Mucosa of stomach (tissue), 1 donor: ENCODE data around the gene CELF5.
"Not testable (repeated sequence)": the region's sequence is repeated elsewhere in the genome, so short reads cannot be mapped to it uniquely, and the experiment has no call there.

ENCODE experiments used
- H3K27me3 ChIP-seq: one replicate; pipeline ENCODE4 v1.7.0; 2013; ENCODE audit warnings: mild to moderate bottlenecking, low read length; ENCODE audit not compliant: control insufficient read depth, insufficient read depth
- H3K36me3 ChIP-seq: one replicate; pipeline ENCODE4 v1.7.0; 2013; ENCODE audit warnings: low read length; ENCODE audit not compliant: control insufficient read depth, insufficient read depth
- H3K4me1 ChIP-seq: one replicate; pipeline ENCODE4 v1.7.0; 2013; ENCODE audit warnings: mild to moderate bottlenecking, low read length; ENCODE audit not compliant: control insufficient read depth, insufficient read depth
- H3K4me3 ChIP-seq: one replicate; pipeline ENCODE4 v1.7.0; 2013; ENCODE audit warnings: low read length
- H3K9ac ChIP-seq: one replicate; pipeline ENCODE4 v1.7.0; 2013; ENCODE audit warnings: mild to moderate bottlenecking, low read length, moderate library complexity
- H3K9me3 ChIP-seq: one replicate; pipeline ENCODE4 v1.7.0; 2013; ENCODE audit warnings: mild to moderate bottlenecking, low read length, moderate library complexity; ENCODE audit not compliant: control insufficient read depth
- donor health status: Pancreatic carcinoma.

Gene CELF5

GRCh38 chr19:3225169-3225485 lies 666 bp downstream of the CELF5 start:
- no peaks in the 10 kb centered on the region for H3K36me3 ChIP-seq
- H3K9me3 ChIP-seq = no peaks in the 10 kb centered on the region
- no peak overlapping the region for H3K9ac ChIP-seq
- no peaks in the 10 kb centered on the region for H3K4me1 ChIP-seq
- H3K4me3 ChIP-seq = no peak overlapping the region
- H3K27me3 ChIP-seq = peaks cover 38% of the 10 kb centered on the region

- Histone ChIP-seq H3K27me3 (peaks cover 38% of the 10 kb centered on the region), H3K4me3 (no peak overlapping the region), H3K9ac (no peak overlapping the region), H3K4me1 (no peaks in the 10 kb centered on the region), H3K36me3 (no peaks in the 10 kb centered on the region), H3K9me3 (no peaks in the 10 kb centered on the region)
Observed at GRCh38 chr19:3225677-3226093, 1.2 kb downstream of the CELF5 start.

GRCh38 chr19:3227054-3227626 lies 2.7 kb downstream of the CELF5 start:
- Histone ChIP-seq H3K4me3 (no peak overlapping the region), H3K36me3 (no peaks in the 10 kb centered on the region), H3K27me3 (peaks cover 35% of the 10 kb centered on the region), H3K9ac (no peak overlapping the region), H3K9me3 (no peaks in the 10 kb centered on the region), H3K4me1 (no peaks in the 10 kb centered on the region)

- no peak overlapping the region for H3K9ac ChIP-seq
- no peak overlapping the region for H3K4me3 ChIP-seq
- no peaks in the 10 kb centered on the region for H3K36me3 ChIP-seq
- peaks cover 35% of the 10 kb centered on the region for H3K27me3 ChIP-seq
- no peaks in the 10 kb centered on the region for H3K4me1 ChIP-seq
- H3K9me3 ChIP-seq = no peaks in the 10 kb centered on the region
Observed at GRCh38 chr19:3229346-3229743, 4.9 kb downstream of the CELF5 start.

- no peak overlapping the region for H3K4me3 ChIP-seq
- peaks cover 35% of the 10 kb centered on the region for H3K27me3 ChIP-seq
- no peaks in the 10 kb centered on the region for H3K9me3 ChIP-seq
- H3K4me1 ChIP-seq = no peaks in the 10 kb centered on the region
- H3K36me3 ChIP-seq = no peaks in the 10 kb centered on the region
- no peak overlapping the region for H3K9ac ChIP-seq
Observed at GRCh38 chr19:3229888-3230496, 5.5 kb downstream of the CELF5 start.

- Histone ChIP-seq H3K27me3 (peaks cover 28% of the 10 kb centered on the region), H3K4me3 (no peak overlapping the region), H3K4me1 (no peaks in the 10 kb centered on the region), H3K9ac (no peak overlapping the region), H3K36me3 (no peaks in the 10 kb centered on the region), H3K9me3 (no peaks in the 10 kb centered on the region)
Observed at GRCh38 chr19:3231288-3231687, 6.8 kb downstream of the CELF5 start.

GRCh38 chr19:3233116-3233515 lies 8.7 kb downstream of the CELF5 start:
- Histone ChIP-seq H3K9ac (no peak overlapping the region), H3K27me3 (peaks cover 15% of the 10 kb centered on the region)

GRCh38 chr19:3233831-3234230 lies 9.4 kb downstream of the CELF5 start:
- Histone ChIP-seq H3K4me3 (no peak overlapping the region), H3K9ac (no peak overlapping the region), H3K36me3 (no peaks in the 10 kb centered on the region), H3K9me3 (no peaks in the 10 kb centered on the region), H3K27me3 (peaks cover 11% of the 10 kb centered on the region), H3K4me1 (no peaks in the 10 kb centered on the region)

More at GRCh38 chr19:3233116-3233515, 8.7 kb downstream of the CELF5 start:
- Histone ChIP-seq H3K4me1 (no peaks in the 10 kb centered on the region), H3K9me3 (no peaks in the 10 kb centered on the region), H3K4me3 (no peak overlapping the region), H3K36me3 (no peaks in the 10 kb centered on the region)

GRCh38 chr19:3234800-3235199 lies 10.3 kb downstream of the CELF5 start:
- no peaks in the 10 kb centered on the region for H3K9me3 ChIP-seq
- no peaks in the 10 kb centered on the region for H3K4me1 ChIP-seq
- no peak overlapping the region for H3K9ac ChIP-seq
- peaks cover 1% of the 10 kb centered on the region for H3K27me3 ChIP-seq
- H3K4me3 ChIP-seq = no peak overlapping the region
- no peaks in the 10 kb centered on the region for H3K36me3 ChIP-seq

- not testable (repeated sequence) for H3K9me3 ChIP-seq, H3K4me1 ChIP-seq, H3K4me3 ChIP-seq, H3K9ac ChIP-seq, H3K27me3 ChIP-seq, H3K36me3 ChIP-seq
Observed at GRCh38 chr19:3235604-3236003, 11.1 kb downstream of the CELF5 start.

GRCh38 chr19:3236272-3236671 lies 11.8 kb downstream of the CELF5 start:
- H3K9me3 ChIP-seq = no peaks in the 10 kb centered on the region
- no peak overlapping the region for H3K9ac ChIP-seq
- no peaks in the 10 kb centered on the region for H3K36me3 ChIP-seq
- H3K27me3 ChIP-seq = no peaks in the 10 kb centered on the region
- H3K4me1 ChIP-seq = no peaks in the 10 kb centered on the region
- no peak overlapping the region for H3K4me3 ChIP-seq

- no peaks in the 10 kb centered on the region for H3K27me3 ChIP-seq
- no peak overlapping the region for H3K9ac ChIP-seq
- H3K36me3 ChIP-seq = no peaks in the 10 kb centered on the region
- H3K9me3 ChIP-seq = no peaks in the 10 kb centered on the region
- H3K4me1 ChIP-seq = no peaks in the 10 kb centered on the region
- H3K4me3 ChIP-seq = no peak overlapping the region
Observed at GRCh38 chr19:3238066-3238561, 13.7 kb downstream of the CELF5 start.

GRCh38 chr19:3239367-3239766 lies 14.9 kb downstream of the CELF5 start:
- no peaks in the 10 kb centered on the region for H3K9me3 ChIP-seq
- no peaks in the 10 kb centered on the region for H3K27me3 ChIP-seq
- H3K4me1 ChIP-seq = no peaks in the 10 kb centered on the region
- no peaks in the 10 kb centered on the region for H3K36me3 ChIP-seq
- no peak overlapping the region for H3K4me3 ChIP-seq
- H3K9ac ChIP-seq = no peak overlapping the region
